Caco-2 (cell line): ENCODE data around the gene CINP. TPM values are rescaled to one million over a fixed set of nuclear protein-coding genes. Genes with fewer than 3 reads are reported as not detected.

Experiments
- BruUV-seq: library from RNA; stranded (reverse); fragments of 400-500 nt; replicated peaks from 2 replicates; lab custom pipeline; 2021; lab: Mats Ljungman, UMichigan
- CTCF ChIA-PET: fragments of 300-600 bp; sonication (Branson Sonifier 250); formaldehyde crosslinking; loops from one replicate; lab custom pipeline; 2022; ENCODE audit warnings: antibody characterized with exemption; lab: Charles Lee
- POLR2A ChIA-PET: fragments of 300-600 bp; sonication (Branson Sonifier 250); formaldehyde crosslinking; loops from one replicate; lab custom pipeline; 2022; ENCODE audit warnings: antibody characterized with exemption; lab: Charles Lee
- DNase-seq, 2 experiments: peaks; one replicate each; pipeline versions ENCODE4 v3.0.0 to v3.0.0-alpha.2; 2020 to 2022
- H3K27me3 ChIP-seq: replicated peaks from 2 replicates; pipeline ENCODE4 v1.6.0; 2011; ENCODE audit warnings: low read length; ENCODE audit not compliant: control insufficient read depth, insufficient read depth
- H3K36me3 ChIP-seq: 2 replicates; pipeline ENCODE4 v1.5.1; 2011; ENCODE audit warnings: low read length; ENCODE audit not compliant: control insufficient read depth, insufficient read depth
- H3K4me1 ChIP-seq: fragments of 250-450 bp; sonication (Bioruptor Pico); 2 replicates; pipeline ENCODE4 v1.5.1; 2020; ENCODE audit warnings: mild to moderate bottlenecking
- H3K4me3 ChIP-seq: 2 replicates; pipeline ENCODE4 v1.5.1; 2011; ENCODE audit warnings: low read depth, mild to moderate bottlenecking, control low read depth, low read length
- H3K9me3 ChIP-seq: fragments of 250-450 bp; sonication (Bioruptor Pico); 2 replicates; pipeline ENCODE4 v1.5.1; 2020; ENCODE audit warnings: mild to moderate bottlenecking, moderate library complexity
- H3K27ac Mint-ChIP-seq: one replicate; pipeline ENCODE4 v1.8.0; 2022; ENCODE audit warnings: mixed read lengths; ENCODE audit not compliant: unreplicated experiment
- H3K27me3 Mint-ChIP-seq: one replicate; pipeline ENCODE4 v1.8.0; 2022; ENCODE audit warnings: mixed read lengths; ENCODE audit not compliant: insufficient read depth, unreplicated experiment
- H3K36me3 Mint-ChIP-seq: one replicate; pipeline ENCODE4 v1.8.0; 2022; ENCODE audit warnings: mild to moderate bottlenecking, mixed read lengths; ENCODE audit not compliant: insufficient read depth, unreplicated experiment
- H3K4me1 Mint-ChIP-seq: one replicate; pipeline ENCODE4 v1.8.0; 2022; ENCODE audit warnings: low read depth, mixed read lengths; ENCODE audit not compliant: unreplicated experiment
- H3K4me3 Mint-ChIP-seq: one replicate; pipeline ENCODE4 v1.8.0; 2022; ENCODE audit warnings: mild to moderate bottlenecking, moderate library complexity, mixed read lengths; ENCODE audit not compliant: unreplicated experiment
- H3K9me3 Mint-ChIP-seq: one replicate; pipeline ENCODE4 v1.8.0; 2022; ENCODE audit warnings: mixed read lengths; ENCODE audit not compliant: unreplicated experiment
- intact Hi-C: fragments of 100-400 bp; cut with micrococcal nuclease; formaldehyde crosslinking; loops from one replicate; pipeline ENCODE4 v1.10.0; 2022; ENCODE audit not compliant: unreplicated experiment
- total RNA-seq: library from RNA; stranded (reverse); gene quantifications from 2 replicates; pipeline ENCODE4 v1.2.3, GENCODE V29; 2022
- TF ChIP-seq, protein P1 (sequence below), 2 experiments: fragments of 200-600 bp in 1 of 2; IDR thresholded peaks; 1 replicate in 1 of 2; 2 replicates in 1 of 2; pipeline versions ENCODE4 v1.5.1 to v1.8.0; 2011 to 2022; ENCODE audit warnings: antibody characterized with exemption in 1 of 2, control low read depth in 1 of 2, inconsistent platforms in 1 of 2, low read depth in 1 of 2, low read length in 1 of 2, mild to moderate bottlenecking in 1 of 2, moderate library complexity in 1 of 2; ENCODE audit not compliant: insufficient read depth in 1 of 2, severe bottlenecking in 1 of 2, unreplicated experiment in 1 of 2

CINP gene
- total RNA-seq, 1 experiment from 2014 or later: 38.9 TPM

DNA sequence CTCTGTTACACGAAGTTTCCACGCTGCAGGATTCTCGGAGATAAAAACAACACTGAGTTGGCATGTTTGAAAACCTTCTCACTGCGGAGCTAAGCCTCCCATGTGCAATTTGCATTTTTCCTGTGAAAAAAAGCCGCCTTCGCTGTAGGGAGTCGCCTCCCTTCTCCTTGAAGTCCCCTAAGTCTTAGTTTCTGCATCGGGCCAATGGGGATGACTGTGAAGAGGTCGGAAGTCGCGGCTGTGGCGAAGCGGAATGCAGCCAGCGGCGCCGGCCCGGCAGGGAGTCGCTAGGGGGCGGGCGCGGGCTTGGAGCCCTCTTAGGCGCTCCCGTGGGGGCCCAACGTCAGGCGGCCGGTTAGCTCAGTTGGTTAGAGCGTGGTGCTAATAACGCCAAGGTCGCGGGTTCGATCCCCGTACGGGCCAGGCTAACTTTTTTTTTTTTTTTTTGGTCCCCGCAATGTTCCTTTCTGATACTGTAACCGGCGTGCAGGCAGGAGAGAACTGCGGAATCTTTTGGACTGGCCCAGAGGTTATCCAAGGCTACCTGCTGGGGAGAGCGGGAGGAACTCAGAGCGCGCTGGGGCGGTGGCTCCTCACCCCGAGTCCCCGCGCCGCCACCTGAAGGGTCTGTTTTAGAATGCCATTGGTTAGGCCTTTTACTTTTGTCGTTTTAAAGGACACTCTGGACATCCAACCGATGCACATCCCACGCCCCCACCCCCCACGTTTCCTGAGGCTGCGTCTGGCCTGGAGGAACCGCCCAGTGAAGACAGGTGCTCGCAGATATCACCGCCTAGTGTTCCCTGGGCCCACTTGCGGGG is 45.7 kb downstream of the CINP start:
- Histone ChIP-seq H3K9me3 (no peaks in the 10 kb centered on the region), H3K4me3 (peak overlapping the region; percentile 55), H3K27me3 (no peaks in the 10 kb centered on the region), H3K4me1 (peaks cover 30% of the 10 kb centered on the region), H3K36me3 (no peaks in the 10 kb centered on the region)
- Mint-ChIP-seq H3K36me3 (peaks cover 40% of the 10 kb centered on the region), H3K4me3 (peak overlapping the region; percentile 89), H3K27me3 (no peaks in the 10 kb centered on the region), H3K27ac (peak overlapping the region; percentile 94), H3K9me3 (no peaks in the 10 kb centered on the region), H3K4me1 (peaks cover 32% of the 10 kb centered on the region)
- POLR2A ChIA-PET: interaction anchor here (0.5 to 1.2 kb wide), 8 partner anchors 9 to 224 kb away, joined by 3 to 10 read pairs (median 5); no protein-coding TSS in a partner anchor
- CTCF ChIA-PET: interaction anchor here (0.5 to 1.3 kb wide), 11 partner anchors 15 to 1365 kb away, joined by 3 to 6 read pairs (median 4); no protein-coding TSS in a partner anchor
- BruUV-seq: no TSS peak
- intact Hi-C loops: loop anchor here (1.0 to 5.0 kb wide), 5 partner anchors 180 to 740 kb away; partner anchors contain the start of genes CDC42BPB, DYNC1H1 and WDR20
- peak; percentile 93 to 96 for DNase-seq
- TF ChIP-seq, protein P1, sequence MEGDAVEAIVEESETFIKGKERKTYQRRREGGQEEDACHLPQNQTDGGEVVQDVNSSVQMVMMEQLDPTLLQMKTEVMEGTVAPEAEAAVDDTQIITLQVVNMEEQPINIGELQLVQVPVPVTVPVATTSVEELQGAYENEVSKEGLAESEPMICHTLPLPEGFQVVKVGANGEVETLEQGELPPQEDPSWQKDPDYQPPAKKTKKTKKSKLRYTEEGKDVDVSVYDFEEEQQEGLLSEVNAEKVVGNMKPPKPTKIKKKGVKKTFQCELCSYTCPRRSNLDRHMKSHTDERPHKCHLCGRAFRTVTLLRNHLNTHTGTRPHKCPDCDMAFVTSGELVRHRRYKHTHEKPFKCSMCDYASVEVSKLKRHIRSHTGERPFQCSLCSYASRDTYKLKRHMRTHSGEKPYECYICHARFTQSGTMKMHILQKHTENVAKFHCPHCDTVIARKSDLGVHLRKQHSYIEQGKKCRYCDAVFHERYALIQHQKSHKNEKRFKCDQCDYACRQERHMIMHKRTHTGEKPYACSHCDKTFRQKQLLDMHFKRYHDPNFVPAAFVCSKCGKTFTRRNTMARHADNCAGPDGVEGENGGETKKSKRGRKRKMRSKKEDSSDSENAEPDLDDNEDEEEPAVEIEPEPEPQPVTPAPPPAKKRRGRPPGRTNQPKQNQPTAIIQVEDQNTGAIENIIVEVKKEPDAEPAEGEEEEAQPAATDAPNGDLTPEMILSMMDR (IDR thresholded peaks at IDR 0.05; ENCODE audit: insufficient read depth in 1 of 2, low read depth in 1 of 2, low read length in 1 of 2, severe bottlenecking in 1 of 2, unreplicated experiment in 1 of 2): peak; percentile 72 to 88

DNA sequence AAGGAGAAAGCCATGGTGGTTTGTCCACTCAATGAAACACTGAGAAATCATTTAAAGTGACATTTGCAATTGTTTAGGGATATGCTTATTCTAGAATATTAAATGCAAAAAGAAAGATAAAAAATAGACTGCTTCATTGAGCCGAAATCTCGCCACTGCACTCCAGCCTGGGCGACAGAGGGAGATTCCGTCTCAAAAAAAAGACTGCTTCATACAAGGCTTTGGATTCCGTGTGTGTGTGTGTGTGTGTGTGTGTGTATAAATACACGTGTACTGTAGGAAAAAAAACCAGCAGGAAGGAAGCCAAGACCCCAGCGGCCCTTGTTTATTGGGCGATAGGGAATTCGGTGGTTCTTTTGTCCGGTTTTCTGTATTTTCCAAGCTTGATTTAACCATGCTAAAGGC is 46.4 kb downstream of the CINP start:
- BruUV-seq: no TSS peak
- peaks cover 24% of the 10 kb centered on the region for H3K4me1 ChIP-seq
- peaks cover 40% of the 10 kb centered on the region for H3K36me3 Mint-ChIP-seq
- intact Hi-C loops: loop anchor here (2.0 to 5.0 kb wide), 4 partner anchors 179 to 741 kb away; partner anchors contain the start of genes CDC42BPB, DYNC1H1 and WDR20
- peak overlapping the region; percentile 89 for H3K4me3 Mint-ChIP-seq
- no peaks in the 10 kb centered on the region for H3K27me3 ChIP-seq
- CTCF ChIA-PET: interaction anchor here (0.5 to 1.0 kb wide), 8 partner anchors 15 to 1366 kb away, joined by 3 to 6 read pairs (median 4); no protein-coding TSS in a partner anchor
- TF ChIP-seq, protein P1 (IDR thresholded peaks at IDR 0.05; ENCODE audit: insufficient read depth in 1 of 2, low read depth in 1 of 2, low read length in 1 of 2, severe bottlenecking in 1 of 2, unreplicated experiment in 1 of 2): no peak
- peak overlapping the region; percentile 94 for H3K27ac Mint-ChIP-seq
- peak in 1 of 2 experiments; percentile 52 for DNase-seq
- no peaks in the 10 kb centered on the region for H3K9me3 Mint-ChIP-seq
- no peaks in the 10 kb centered on the region for H3K36me3 ChIP-seq
- H3K4me3 ChIP-seq: peak overlapping the region; percentile 39
- H3K9me3 ChIP-seq: no peaks in the 10 kb centered on the region
- no peaks in the 10 kb centered on the region for H3K27me3 Mint-ChIP-seq
- H3K4me1 Mint-ChIP-seq: peaks cover 26% of the 10 kb centered on the region
- POLR2A ChIA-PET: interaction anchor here (0.5 to 0.6 kb wide), 7 partner anchors 19 to 225 kb away, joined by 3 to 10 read pairs (median 5); no protein-coding TSS in a partner anchor

DNA sequence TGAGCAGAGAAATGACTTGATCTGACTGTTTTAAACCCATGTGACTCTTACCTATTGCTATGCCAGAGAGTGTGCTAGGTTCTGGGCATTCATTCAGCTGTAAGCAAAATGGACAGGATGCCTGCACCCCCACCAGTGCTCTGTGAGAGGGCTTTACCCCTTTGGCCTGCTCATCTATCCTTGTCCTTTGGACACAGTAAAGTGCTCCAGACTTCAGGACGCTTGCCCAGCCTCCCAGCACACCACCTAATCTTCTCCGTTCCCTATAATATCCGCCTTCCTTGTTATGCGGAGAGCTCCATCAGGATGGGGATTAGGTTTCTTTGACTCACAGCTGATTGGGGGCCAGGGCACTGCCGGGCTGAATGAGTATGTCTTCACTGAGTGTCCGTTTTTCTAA is 47.6 kb downstream of the CINP start:
- no TSS peak for BruUV-seq
- POLR2A ChIA-PET: no interaction called here
- H3K36me3 Mint-ChIP-seq: peaks cover 40% of the 10 kb centered on the region
- Histone ChIP-seq H3K4me3 (no peak overlapping the region), H3K36me3 (no peaks in the 10 kb centered on the region), H3K9me3 (no peaks in the 10 kb centered on the region), H3K4me1 (peaks cover 13% of the 10 kb centered on the region), H3K27me3 (no peaks in the 10 kb centered on the region)
- DNase-seq: no peak
- peak overlapping the region; percentile 89 for H3K4me3 Mint-ChIP-seq
- H3K27me3 Mint-ChIP-seq: no peaks in the 10 kb centered on the region
- H3K27ac Mint-ChIP-seq: no peak overlapping the region
- CTCF ChIA-PET: interaction anchor here (0.6 to 2.1 kb wide), 6 partner anchors 10 to 252 kb away, joined by 3 to 17 read pairs (median 4); partner anchors contain the start of gene MOK
- H3K9me3 Mint-ChIP-seq: no peaks in the 10 kb centered on the region
- H3K4me1 Mint-ChIP-seq: peaks cover 21% of the 10 kb centered on the region
- TF ChIP-seq, protein P1 (IDR thresholded peaks at IDR 0.05; ENCODE audit: insufficient read depth in 1 of 2, low read depth in 1 of 2, low read length in 1 of 2, severe bottlenecking in 1 of 2, unreplicated experiment in 1 of 2): no peak
- intact Hi-C loops: loop anchor here (2.0 to 5.0 kb wide), 4 partner anchors 178 to 742 kb away; partner anchors contain the start of genes CDC42BPB, DYNC1H1 and WDR20
